GM19240 (cell line): ENCODE data around the gene RSRC1.
"Not testable (repeated sequence)": the region's sequence is repeated elsewhere in the genome, so short reads cannot be mapped to it uniquely, and the experiment has no call there.

Source experiments
- DNase-seq: peaks from one replicate; pipeline ENCODE4 v3.0.0; 2011; ENCODE audit warnings: low spot score; ENCODE audit not compliant: insufficient read length

RSRC1 gene

GRCh38 chr3:158455406-158455805, 345.5 kb downstream of the RSRC1 start:
- no peak for DNase-seq

- no peak for DNase-seq
Measured at GRCh38 chr3:158456114-158456513, 346.2 kb downstream of the RSRC1 start.

- DNase-seq = no peak
Measured at GRCh38 chr3:158458464-158458863, 348.6 kb downstream of the RSRC1 start.

- DNase-seq = no peak
Measured at GRCh38 chr3:158460926-158461325, 351.0 kb downstream of the RSRC1 start.

GRCh38 chr3:158463556-158463955, 353.7 kb downstream of the RSRC1 start:
- no peak for DNase-seq

- no peak for DNase-seq
Measured at GRCh38 chr3:158465074-158465473, 355.2 kb downstream of the RSRC1 start.

GRCh38 chr3:158470944-158471638, 361.2 kb downstream of the RSRC1 start:
- DNase-seq = no peak

GRCh38 chr3:158471639-158472294, 361.9 kb downstream of the RSRC1 start:
- no peak for DNase-seq

- DNase-seq = no peak
Measured at GRCh38 chr3:158479051-158479450, 369.2 kb downstream of the RSRC1 start.

GRCh38 chr3:158483701-158484235, 373.9 kb downstream of the RSRC1 start:
- no peak for DNase-seq

GRCh38 chr3:158486200-158486599, 376.3 kb downstream of the RSRC1 start:
- no peak for DNase-seq

- DNase-seq = no peak
Measured at GRCh38 chr3:158488670-158489069, 378.8 kb downstream of the RSRC1 start.

- DNase-seq = no peak
Measured at GRCh38 chr3:158489181-158489580, 379.3 kb downstream of the RSRC1 start.

- no peak for DNase-seq
Measured at GRCh38 chr3:158491968-158492367, 382.1 kb downstream of the RSRC1 start.

- DNase-seq = no peak
Measured at GRCh38 chr3:158492685-158493084, 382.8 kb downstream of the RSRC1 start.

- no peak for DNase-seq
Measured at GRCh38 chr3:158493931-158494330, 384.0 kb downstream of the RSRC1 start.

GRCh38 chr3:158494673-158495072, 384.8 kb downstream of the RSRC1 start:
- DNase-seq = no peak

GRCh38 chr3:158495398-158495902, 385.6 kb downstream of the RSRC1 start:
- not testable (repeated sequence) for DNase-seq

GRCh38 chr3:158505117-158505516, 395.2 kb downstream of the RSRC1 start:
- no peak for DNase-seq

- no peak for DNase-seq
Measured at GRCh38 chr3:158506456-158506855, 396.6 kb downstream of the RSRC1 start.

- no peak for DNase-seq
Measured at GRCh38 chr3:158508481-158508880, 398.6 kb downstream of the RSRC1 start.

GRCh38 chr3:158509891-158510290, 400.0 kb downstream of the RSRC1 start:
- no peak for DNase-seq

- not testable (repeated sequence) for DNase-seq
Measured at GRCh38 chr3:158516729-158517128, 406.8 kb downstream of the RSRC1 start.
